Measurements from ENCODE around the gene CLIC5. TPM values are rescaled to one million over a fixed set of nuclear protein-coding genes. Genes with fewer than 3 reads are reported as not detected.
A peak's percentile ranks its signal among the peaks of the same experiment; 100 is the strongest.

CLIC5 gene
- total and polyA plus RNA-seq, 2 donors (not counting 1 experiment from before 2014, with no cell fraction given) = 0.96 to 0.97 TPM

DNA sequence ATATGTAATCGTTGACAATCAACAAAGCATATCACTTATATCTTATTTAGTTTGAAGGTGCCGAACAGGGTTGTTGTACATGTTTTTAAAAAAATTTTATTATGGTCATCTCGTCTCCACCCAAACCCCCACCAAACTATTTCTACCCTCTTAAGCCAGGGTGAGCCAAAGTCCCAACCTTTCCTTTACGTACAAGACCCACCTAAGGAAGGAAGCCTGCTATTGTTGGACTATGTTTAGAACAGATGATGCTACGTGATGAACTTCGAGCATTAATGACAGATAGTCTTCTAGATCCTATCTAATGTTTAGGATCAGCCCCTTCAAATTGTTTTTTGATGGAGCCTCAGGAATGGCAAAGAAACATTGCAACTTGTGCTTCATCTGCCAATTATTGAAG is 44.4 kb downstream of the CLIC5 start:
- CTCF ChIA-PET = no interaction called here
- Mint-ChIP-seq H3K27me3 (no peaks in the 10 kb centered on the region), H3K9me3 (ENCODE audit: insufficient read depth) (no peaks in the 10 kb centered on the region), H3K4me1 (peaks cover 12% of the 10 kb centered on the region), H3K27ac (no peak overlapping the region), H3K4me3 (no peak overlapping the region)
- Histone ChIP-seq H4K20me1 (ENCODE audit: control insufficient read depth, insufficient read depth, low read length, poor library complexity, severe bottlenecking) (no peaks in the 10 kb centered on the region), H3K27me3 (replicated peaks in 1 of 4; ENCODE audit: control extremely low read depth in 1 of 4, control insufficient read depth in 3 of 4, insufficient read depth in 4 of 4, low read length in 3 of 4) (no peaks in the 10 kb centered on the region), H2AFZ (ENCODE audit: insufficient read depth, low read depth, low read length, poor library complexity, severe bottlenecking) (no peak overlapping the region), H3K79me2 (ENCODE audit: control insufficient read depth, insufficient read depth, low read length) (no peaks in the 10 kb centered on the region), H3K4me3 (ENCODE audit: control extremely low read depth in 1 of 5, extremely low read depth in 1 of 5, insufficient read depth in 1 of 5, low read depth in 2 of 5, low read length in 4 of 5) (no peak overlapping the region), H3K4me1 (ENCODE audit: control insufficient read depth in 2 of 2, insufficient read depth in 2 of 2, low read length in 2 of 2) (peaks cover 5 to 8% of the 10 kb centered on the region in 2 donors), H3K9me3 (ENCODE audit: control extremely low read depth in 1 of 3, control insufficient read depth in 2 of 3, insufficient read depth in 1 of 3, low read length in 2 of 3) (peaks cover 0 to 4% (median 0%) of the 10 kb centered on the region in 3 donors), H3K36me3 (replicated peaks in 1 of 2; ENCODE audit: control extremely low read depth in 1 of 2, control insufficient read depth in 1 of 2, extremely low read depth in 1 of 2, insufficient read depth in 2 of 2, low read length in 1 of 2) (no peaks in the 10 kb centered on the region), H3K27ac (ENCODE audit: low read length in 2 of 2) (no peak overlapping the region), H3K9ac (ENCODE audit: low read length) (no peak overlapping the region), H3K4me2 (replicated peaks; ENCODE audit: low read depth, low read length, poor library complexity, severe bottlenecking) (no peak overlapping the region)
- ATAC-seq (ENCODE audit: low read depth) (no peak), DNase-seq (no peak)
- TF ChIP-seq EZH2 (IDR thresholded peaks at IDR 0.05; ENCODE audit: borderline replicate concordance, insufficient read depth, low read depth, low read length, poor library complexity, severe bottlenecking) = no peak
- TF ChIP-seq, protein P1, sequence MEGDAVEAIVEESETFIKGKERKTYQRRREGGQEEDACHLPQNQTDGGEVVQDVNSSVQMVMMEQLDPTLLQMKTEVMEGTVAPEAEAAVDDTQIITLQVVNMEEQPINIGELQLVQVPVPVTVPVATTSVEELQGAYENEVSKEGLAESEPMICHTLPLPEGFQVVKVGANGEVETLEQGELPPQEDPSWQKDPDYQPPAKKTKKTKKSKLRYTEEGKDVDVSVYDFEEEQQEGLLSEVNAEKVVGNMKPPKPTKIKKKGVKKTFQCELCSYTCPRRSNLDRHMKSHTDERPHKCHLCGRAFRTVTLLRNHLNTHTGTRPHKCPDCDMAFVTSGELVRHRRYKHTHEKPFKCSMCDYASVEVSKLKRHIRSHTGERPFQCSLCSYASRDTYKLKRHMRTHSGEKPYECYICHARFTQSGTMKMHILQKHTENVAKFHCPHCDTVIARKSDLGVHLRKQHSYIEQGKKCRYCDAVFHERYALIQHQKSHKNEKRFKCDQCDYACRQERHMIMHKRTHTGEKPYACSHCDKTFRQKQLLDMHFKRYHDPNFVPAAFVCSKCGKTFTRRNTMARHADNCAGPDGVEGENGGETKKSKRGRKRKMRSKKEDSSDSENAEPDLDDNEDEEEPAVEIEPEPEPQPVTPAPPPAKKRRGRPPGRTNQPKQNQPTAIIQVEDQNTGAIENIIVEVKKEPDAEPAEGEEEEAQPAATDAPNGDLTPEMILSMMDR (IDR thresholded peaks at IDR 0.05) = no peak
- no CpG with 5 or more reads among the region's 6 CpGs for WGBS (ENCODE audit: insufficient coverage)
- intact Hi-C loops (cut with micrococcal nuclease) = no loop called here
- POLR2A ChIA-PET = no interaction called here

GRCh38 chr6:45970326-45970725 is 45.3 kb downstream of the CLIC5 start:
- no peak overlapping the region for H3K9ac ChIP-seq (ENCODE audit: low read length)

More at GRCh38 chr6:45970326-45970725, 45.3 kb downstream of the CLIC5 start:
- Histone ChIP-seq H3K4me3 (ENCODE audit: control extremely low read depth in 1 of 5, extremely low read depth in 1 of 5, insufficient read depth in 1 of 5, low read depth in 2 of 5, low read length in 4 of 5) (no peak overlapping the region), H3K27ac (ENCODE audit: low read length in 2 of 2) (no peak overlapping the region), H3K4me2 (replicated peaks; ENCODE audit: low read depth, low read length, poor library complexity, severe bottlenecking) (no peak overlapping the region), H3K79me2 (ENCODE audit: control insufficient read depth, insufficient read depth, low read length) (no peaks in the 10 kb centered on the region), H3K4me1 (ENCODE audit: control insufficient read depth in 2 of 2, insufficient read depth in 2 of 2, low read length in 2 of 2) (peaks cover 5 to 8% of the 10 kb centered on the region in 2 donors), H3K27me3 (replicated peaks in 1 of 4; ENCODE audit: control extremely low read depth in 1 of 4, control insufficient read depth in 3 of 4, insufficient read depth in 4 of 4, low read length in 3 of 4) (no peaks in the 10 kb centered on the region), H3K9me3 (ENCODE audit: control extremely low read depth in 1 of 3, control insufficient read depth in 2 of 3, insufficient read depth in 1 of 3, low read length in 2 of 3) (peaks cover 0 to 3% (median 0%) of the 10 kb centered on the region in 3 donors), H3K36me3 (replicated peaks in 1 of 2; ENCODE audit: control extremely low read depth in 1 of 2, control insufficient read depth in 1 of 2, extremely low read depth in 1 of 2, insufficient read depth in 2 of 2, low read length in 1 of 2) (no peaks in the 10 kb centered on the region), H4K20me1 (ENCODE audit: control insufficient read depth, insufficient read depth, low read length, poor library complexity, severe bottlenecking) (no peaks in the 10 kb centered on the region), H2AFZ (ENCODE audit: insufficient read depth, low read depth, low read length, poor library complexity, severe bottlenecking) (no peak overlapping the region)
- POLR2A ChIA-PET = no interaction called here
- ATAC-seq (ENCODE audit: low read depth) (no peak), DNase-seq (no peak)
- WGBS (ENCODE audit: insufficient coverage) = 0% methylated on average over 1 of the region's 2 CpGs
- Mint-ChIP-seq H3K4me3 (no peak overlapping the region), H3K4me1 (peaks cover 12% of the 10 kb centered on the region), H3K9me3 (ENCODE audit: insufficient read depth) (no peaks in the 10 kb centered on the region), H3K27me3 (no peaks in the 10 kb centered on the region), H3K27ac (peak overlapping the region; percentile 2)
- intact Hi-C loops (cut with micrococcal nuclease) = no loop called here
- CTCF ChIA-PET = no interaction called here
- no peak for TF ChIP-seq EZH2 (IDR thresholded peaks at IDR 0.05; ENCODE audit: borderline replicate concordance, insufficient read depth, low read depth, low read length, poor library complexity, severe bottlenecking)
- TF ChIP-seq, protein P1 (IDR thresholded peaks at IDR 0.05) = no peak

All from B cell (primary cell).